Stimulated activated CD4-positive, alpha-beta T cell treated with anti-CD3 and anti-CD28 coated beads, Interleukin-4, amount 100 ng/mL, for 48 hours (primary cell): ENCODE results near the gene HIPK2.

Source experiments
- DNase-seq, 2 donors: peaks; one replicate each; pipeline ENCODE4 v3.0.0-alpha.2; 2020; ENCODE audit warnings: low read depth in 2 of 2

Gene HIPK2

GRCh38 chr7:139696552-139696951 is 81.2 kb downstream of the HIPK2 start:
- DNase-seq, result no peak

- no peak for DNase-seq
These were observed 82.2 kb downstream of the HIPK2 start for GRCh38 chr7:139695588-139695987.

- no peak for DNase-seq
These were observed 82.7 kb downstream of the HIPK2 start for GRCh38 chr7:139695051-139695450.

- no peak for DNase-seq
These were observed 83.5 kb downstream of the HIPK2 start for GRCh38 chr7:139694389-139694676.

DNA sequence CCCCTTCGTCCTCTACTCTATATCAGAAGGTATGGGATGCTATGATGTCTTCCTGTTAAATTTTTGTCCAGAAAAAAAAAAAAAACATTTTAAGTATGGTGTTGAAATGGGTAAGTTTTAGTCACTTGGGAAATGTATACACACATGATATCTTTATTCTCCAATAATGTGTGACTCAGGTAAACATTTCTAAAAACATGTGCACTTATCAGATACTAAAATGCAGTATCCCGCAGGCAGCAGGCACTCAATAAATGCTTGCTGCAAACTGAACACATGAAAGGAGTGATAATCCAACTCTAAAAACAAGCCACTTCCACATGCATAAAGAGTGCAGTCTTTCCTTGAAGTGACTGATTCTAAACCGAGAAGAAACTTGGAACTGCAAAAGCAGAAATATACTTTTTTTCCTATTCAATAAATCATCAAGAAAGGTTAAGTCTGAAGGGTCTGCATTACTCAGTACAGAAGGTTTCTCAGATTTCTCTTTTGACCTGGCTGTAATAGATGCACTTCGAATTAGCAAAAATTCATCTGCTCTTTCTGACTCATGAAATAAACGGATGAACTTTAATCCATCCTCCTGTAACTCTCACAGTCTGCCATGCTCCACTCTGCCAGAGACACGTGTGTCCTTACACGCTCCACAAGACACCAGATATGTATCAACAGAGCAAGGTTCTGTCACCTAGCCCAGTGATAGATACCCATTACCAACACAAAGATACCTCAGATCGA is 84.0 kb downstream of the HIPK2 start:
- DNase-seq, result no peak

GRCh38 chr7:139692723-139693122 is 85.1 kb downstream of the HIPK2 start:
- DNase-seq, result no peak

DNA sequence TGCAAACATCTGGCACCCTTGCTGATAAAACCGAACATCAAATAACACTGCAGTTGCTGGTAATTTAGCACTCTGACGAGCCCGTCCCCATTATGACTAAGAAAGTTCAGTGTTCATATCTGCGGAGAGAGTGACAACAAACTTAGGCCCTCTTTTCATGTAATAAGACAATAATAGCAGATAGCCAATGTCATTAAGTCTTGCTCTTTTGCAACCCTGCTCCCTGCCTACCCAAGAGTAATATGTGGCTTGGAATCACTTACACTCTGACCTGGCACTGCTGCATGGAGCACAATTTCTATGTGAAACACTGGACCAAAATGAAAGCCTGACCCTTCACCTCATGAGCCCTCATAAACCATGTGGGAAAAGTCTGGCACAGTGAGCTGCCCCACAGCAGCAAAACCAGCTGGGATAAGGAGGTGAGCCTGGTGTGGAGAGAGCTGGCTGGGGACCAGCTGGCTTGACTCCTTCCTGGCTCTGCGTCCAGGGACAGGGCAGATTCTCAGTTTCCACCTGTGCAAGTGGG is 86.5 kb downstream of the HIPK2 start:
- no peak for DNase-seq

DNA sequence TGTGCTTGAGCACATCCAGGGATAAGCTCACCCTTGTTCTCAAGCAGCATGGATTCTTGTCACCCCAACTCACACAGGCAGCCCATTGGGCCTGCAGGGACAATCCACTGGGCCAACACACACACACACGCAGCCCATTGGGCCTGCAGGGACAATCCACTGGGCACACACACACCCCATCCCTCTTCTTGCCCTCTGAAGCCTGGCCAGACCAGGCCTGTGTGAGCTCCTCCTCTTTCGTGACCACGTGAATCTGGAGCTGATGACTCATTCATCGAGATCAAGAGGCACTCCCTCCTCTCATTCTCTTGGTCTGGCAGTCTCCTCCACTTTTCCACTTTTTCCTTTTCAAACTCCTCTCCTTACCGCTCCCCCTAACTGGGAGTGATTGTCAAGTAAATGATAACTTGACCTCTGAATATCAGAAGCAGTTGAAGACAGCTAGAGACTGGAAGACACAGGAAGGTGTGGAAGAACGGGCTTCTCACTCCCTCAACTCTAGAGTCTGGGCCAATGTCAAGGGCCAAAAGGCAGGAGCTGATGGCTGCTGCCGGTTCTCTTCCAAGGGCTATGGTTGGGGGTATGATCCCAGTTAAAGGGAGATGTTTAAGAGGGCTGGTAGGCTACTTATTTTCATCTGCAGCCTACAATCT is 89.7 kb downstream of the HIPK2 start:
- no peak for DNase-seq

DNA sequence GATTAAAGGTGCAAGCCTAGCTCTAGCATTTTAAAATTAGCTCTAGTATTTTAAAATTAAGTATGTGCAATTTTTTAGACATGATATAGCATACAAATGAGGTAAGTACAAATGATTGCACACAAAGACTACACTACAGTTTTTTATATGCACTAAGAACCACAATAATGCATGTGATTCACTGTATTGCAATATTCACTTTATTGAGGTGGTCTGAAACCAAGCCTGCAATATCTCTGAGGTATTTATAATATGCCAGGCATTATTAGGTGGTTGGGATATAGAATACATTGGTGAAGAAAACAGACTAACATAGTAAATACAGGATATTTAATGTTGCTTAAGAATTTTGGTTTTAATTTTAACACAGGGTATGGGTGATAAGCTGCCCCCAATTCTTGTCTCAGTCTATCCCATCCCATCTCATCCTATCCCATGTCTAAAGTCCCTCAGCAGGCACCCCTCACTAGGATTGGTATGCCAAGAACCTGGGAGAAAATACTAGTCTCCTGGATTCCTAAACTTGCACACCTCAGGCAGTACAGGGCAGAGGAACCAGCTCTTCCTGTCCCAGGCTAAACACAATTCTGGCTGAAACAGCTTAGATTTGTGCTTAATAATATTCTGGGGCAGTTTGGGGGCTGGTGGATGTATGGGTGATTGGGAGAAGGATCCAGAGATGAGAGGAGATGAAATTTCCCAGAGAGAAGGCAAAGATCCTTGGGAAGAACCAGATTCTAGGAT is 90.4 kb downstream of the HIPK2 start:
- DNase-seq, result no peak

GRCh38 chr7:139683137-139683921 is 94.5 kb downstream of the HIPK2 start:
- no peak for DNase-seq

GRCh38 chr7:139682136-139683013 is 95.4 kb downstream of the HIPK2 start:
- DNase-seq, result peak in 1 of 2 donors; percentile 62

DNA sequence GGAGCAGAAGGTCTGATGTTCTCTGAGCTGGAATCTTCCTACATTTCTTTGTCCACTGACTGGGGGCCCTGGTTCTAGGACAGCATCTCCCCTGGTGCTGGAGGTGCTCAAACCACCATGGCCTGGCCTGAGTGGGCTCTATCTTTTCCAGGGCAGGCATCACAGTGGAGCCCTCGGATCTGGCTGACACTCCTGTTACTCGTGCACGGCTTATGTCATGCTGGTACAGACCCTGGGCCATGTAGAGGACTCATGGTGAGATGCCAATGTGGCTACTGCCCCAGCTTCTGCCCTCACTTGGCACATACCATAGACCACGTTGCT is 96.0 kb downstream of the HIPK2 start:
- DNase-seq, result no peak

- no peak for DNase-seq
These were observed 96.4 kb downstream of the HIPK2 start for GRCh38 chr7:139681463-139681755.

GRCh38 chr7:139680676-139681462 is 96.9 kb downstream of the HIPK2 start:
- DNase-seq, result peak; percentile 70 to 84

GRCh38 chr7:139679731-139680594 is 97.8 kb downstream of the HIPK2 start:
- DNase-seq, result no peak

DNA sequence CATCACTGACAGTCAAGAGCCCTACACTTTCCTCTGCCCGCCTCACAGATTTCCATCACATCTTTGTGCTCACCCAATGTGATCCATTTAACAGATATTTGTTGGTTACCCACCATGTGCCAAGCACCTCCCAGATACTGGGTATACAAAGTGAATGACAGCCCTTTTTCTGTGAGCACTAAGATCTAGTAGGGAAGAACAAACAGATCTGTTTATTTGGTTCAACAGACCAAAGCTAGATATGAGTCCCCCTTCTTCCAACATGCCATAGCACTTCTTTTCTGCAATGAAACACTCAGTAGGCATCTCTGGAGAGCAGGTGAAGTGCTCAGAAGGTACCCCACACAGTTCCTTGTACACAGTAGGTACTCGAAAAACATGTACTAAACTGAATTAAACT is 101.4 kb downstream of the HIPK2 start:
- DNase-seq, result no peak

DNA sequence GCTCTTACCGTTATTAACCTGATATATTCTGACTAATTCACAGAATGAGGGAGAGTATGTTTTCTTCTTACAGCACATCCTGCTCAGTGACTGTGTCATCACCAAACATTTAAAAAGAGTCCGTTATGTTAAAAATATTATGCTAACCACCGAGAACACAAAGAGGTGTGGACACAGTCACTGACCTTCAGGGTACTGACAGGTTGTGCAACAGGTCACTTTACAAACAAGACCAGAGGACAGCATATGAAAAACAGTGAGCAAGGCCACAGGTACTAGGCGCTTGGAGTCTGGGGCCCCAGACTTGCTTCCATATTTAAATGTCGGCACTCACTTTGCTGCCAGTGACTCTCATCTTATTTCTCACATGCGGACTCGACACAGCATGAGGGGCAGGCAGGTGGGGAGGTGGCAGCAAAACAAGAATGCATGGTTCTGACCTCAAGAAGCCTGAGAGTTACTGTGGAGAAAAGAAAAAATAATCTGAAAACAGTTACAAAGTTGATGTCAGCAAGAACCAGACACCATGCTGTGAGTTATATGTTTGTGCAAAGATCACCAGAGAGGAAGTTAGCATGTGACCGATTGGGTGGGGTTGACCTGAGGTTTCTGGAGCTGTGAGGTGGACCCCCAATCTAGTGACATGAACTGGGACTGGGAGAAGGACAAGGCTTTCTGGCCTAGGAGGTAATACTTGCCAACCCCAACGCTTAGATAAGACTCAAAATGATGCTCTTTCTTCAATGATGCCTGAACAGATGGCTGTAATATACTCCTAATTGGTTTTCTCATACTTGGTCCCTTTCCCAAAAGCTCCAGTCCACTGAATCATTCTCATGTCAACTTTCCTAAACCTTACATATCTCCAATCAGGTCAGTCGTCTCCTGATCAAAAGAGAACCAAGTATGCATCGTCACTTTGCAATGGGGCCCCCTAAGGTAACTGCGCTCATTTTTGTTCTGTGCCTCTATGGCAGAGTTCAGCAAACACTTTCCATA is 102.4 kb downstream of the HIPK2 start:
- DNase-seq, result no peak

DNA sequence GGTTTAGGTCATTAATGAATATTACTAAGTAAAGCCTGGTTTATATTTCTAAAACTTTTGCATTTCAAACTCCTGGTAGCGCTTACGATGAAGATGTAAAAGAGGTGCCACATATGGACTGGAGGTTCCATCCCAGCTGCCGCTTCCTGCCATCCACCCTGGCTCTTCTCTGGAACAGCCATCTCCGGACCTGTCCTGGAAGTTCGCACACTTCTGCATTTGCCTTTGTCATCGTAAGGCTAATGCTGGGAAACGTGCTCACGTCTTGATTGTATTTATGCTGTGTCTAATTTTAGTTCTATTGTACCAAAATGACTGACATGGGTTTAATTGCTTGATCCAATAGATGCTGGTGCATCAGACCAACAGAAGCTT is 103.1 kb downstream of the HIPK2 start:
- DNase-seq, result no peak
